HG02885 (cell line): Measurements from ENCODE around the gene LSS.
A peak's percentile ranks its signal among the peaks of the same experiment; 100 is the strongest.

Experiments
- ATAC-seq: cut with Tn5 transposase; IDR thresholded peaks from one replicate; pipeline ENCODE4 v1.9.1; 2021; ENCODE audit warnings: mild to moderate bottlenecking; ENCODE audit not compliant: unreplicated experiment, poor library complexity

Gene LSS

GRCh38 chr21:46228345-46229051 is at the start of gene LSS:
LSS (minus strand) TSS chr21:46228774; CDS start chr21:46228745, 29 bp downstream.
- peak; percentile 89 for ATAC-seq

DNA sequence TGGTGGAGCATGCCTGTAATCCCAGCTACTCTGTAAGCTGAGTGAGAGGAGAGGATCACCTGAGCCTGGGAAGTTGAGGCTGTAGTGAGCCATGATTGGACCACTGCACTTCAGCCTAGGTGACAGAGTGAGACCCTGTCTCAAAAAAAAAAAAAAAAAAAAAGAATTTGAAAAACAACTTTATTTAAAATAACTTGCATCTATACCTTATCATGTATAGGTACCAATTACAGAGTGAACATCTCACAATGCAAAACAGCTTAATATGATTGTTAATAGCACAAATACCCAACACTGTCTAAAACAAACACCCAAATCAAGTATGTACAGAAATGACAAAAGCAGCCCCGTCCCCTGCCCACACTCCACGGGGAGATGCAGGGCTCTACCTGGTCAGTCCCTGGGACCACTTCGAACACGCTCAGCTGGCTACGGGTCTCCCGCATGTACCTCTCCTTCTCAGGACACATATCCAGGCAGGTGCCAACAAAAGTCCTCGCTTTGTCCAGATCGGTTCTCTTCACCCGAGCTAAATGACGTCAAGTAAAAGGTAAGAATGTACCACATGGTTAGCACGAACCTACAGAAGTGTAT is 46.3 kb upstream of the LSS start:
- no peak for ATAC-seq

GRCh38 chr21:46273341-46273740 is 44.8 kb upstream of the LSS start:
- no peak for ATAC-seq

- no peak for ATAC-seq
These were observed 40.9 kb upstream of the LSS start for GRCh38 chr21:46269466-46269865.

GRCh38 chr21:46268371-46268770 is 39.8 kb upstream of the LSS start:
- no peak for ATAC-seq

- no peak for ATAC-seq
These were observed 38.4 kb upstream of the LSS start for GRCh38 chr21:46266946-46267345.

DNA sequence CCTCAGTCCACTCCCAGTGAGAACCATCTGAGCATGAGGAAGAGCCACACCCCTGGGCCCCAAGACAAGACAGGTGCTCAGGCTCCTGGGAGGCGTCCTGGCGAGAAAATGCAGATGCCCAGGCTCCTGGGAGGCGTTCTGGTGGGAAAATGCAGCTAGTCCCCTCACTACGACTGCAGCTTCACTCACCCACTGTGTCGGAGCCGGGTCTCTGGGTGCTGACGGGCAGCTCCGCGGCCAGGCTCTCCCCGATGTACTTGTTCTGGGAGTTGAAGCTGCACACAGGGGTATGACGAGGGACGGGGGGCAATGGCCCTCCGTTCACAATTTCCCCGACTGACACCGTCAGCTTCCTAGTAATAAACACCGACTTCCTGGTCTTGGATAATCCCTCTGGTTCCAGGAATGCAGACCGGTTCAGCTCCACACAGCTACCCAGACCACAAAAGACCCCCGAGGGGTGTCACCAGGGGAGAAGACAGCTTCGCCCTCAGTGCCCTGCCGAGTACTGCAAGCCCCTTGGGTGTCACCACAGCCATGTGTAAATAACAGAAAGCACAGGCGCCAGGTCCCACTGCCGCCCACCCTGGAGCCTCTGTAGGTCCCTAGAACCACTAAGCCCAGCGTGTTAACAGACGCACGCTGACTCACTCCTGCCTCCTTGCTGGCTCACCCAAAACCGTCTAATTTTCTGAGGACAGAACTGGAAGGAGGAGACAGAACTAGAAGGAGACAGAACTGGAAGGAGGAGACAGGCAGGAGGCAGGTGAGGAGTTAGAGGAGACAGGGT is 37.4 kb upstream of the LSS start:
- ATAC-seq = no peak

DNA sequence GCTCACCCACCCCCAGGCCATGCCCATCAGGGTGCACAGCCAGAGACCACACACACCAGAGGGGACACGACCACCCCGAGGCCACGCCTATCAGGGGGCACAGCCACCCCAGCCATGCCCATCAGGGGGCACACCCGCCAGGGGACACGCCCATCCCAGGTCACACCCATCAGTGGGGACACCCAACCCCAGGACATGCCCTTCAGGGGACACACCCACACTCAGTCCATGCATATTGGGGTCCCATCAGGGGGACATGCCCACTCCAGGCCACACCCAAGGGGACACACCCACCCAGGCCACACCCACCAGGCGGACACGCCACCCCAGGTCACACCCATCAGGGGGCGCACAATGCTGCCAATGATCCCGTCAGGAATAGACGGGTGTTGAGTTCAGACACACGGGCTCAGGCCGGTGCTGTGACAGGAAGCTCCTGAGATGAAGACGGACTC is 36.1 kb upstream of the LSS start:
- no peak for ATAC-seq

DNA sequence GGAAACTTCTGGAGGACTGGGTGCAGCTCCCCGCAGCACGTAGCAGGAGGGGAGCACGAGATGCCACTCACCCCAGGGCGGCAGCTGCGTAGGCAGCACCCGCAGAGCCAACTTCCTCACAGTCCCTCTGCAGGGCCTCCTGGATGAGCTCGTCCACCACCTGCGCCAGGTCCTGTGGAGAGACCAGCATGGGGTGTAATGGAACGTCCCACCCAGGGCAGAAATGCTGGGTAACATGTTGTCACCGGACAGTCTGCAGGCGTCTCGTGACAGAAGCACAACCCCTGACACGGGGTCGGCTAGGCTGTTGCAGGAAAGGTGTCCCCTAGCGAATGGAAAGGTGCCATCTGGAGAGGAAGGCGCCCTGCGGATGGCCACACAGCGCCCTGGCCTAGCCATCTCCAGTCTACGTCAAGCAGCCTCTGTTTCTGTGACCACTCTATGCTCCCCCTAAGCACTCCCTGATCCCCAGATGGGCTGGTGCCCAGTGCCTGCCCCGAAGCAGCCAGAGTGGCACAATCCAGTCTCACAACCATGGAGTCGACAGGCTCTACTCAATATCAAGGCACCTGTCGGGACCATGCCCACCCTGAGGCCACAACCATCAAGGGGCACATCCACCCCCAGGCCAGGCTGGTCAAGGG is 35.6 kb upstream of the LSS start:
- ATAC-seq = no peak

DNA sequence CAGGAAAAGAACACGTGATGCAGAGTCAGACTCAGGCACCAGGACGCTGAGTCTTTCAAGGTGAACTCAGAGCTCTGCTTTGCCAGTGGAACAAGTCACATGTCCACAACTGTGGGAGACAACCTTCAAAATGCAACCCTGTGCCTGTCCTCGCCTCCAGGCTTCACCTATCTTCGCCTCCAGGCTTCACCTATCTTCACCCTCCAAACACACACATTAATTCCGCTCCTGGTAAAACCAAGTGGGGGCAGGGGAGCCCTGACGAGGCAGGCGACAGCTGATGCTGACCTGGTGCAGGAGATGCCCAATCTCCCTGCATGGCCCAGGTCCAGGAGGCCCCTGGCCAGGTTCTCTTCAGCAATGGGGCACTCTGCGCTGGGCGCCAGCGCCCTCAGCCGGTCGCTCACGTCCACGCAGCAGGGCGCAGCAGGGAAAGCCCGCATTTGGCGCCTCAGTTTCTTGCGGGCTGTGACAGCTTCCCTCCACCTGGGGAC is 28.0 kb upstream of the LSS start:
- ATAC-seq = no peak

DNA sequence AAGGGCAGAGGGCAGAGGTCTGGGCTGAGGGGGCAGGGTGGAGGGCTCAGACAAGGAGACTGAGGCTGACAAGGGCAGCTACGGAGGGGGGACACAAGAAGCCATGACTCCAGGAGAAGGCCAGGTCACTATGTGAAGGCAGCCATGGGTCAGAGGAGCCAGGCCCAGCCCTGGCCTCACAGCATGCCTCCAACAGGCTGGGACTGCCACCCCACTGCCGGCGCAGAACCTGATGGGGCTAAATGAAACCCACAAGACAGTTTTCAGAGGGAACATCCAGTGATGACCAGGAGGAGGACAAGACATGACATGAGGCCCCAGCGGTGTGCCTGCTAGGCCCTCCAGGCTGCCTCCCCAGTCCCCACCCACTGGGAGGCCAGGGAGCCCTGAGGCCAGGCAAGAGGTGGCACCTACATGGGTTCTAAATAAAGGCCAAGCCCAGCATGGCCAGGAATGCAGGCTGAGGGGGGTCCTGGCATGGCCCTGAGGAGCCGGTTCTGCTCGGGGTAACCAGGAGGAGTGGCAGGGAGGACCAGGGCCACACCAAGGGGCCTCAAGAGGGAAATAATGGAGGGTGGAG is 27.3 kb upstream of the LSS start:
- ATAC-seq = no peak

- no peak for ATAC-seq
These were observed 26.6 kb upstream of the LSS start for GRCh38 chr21:46255166-46255565.

- ATAC-seq = no peak
These were observed 25.8 kb upstream of the LSS start for GRCh38 chr21:46254208-46254975.

DNA sequence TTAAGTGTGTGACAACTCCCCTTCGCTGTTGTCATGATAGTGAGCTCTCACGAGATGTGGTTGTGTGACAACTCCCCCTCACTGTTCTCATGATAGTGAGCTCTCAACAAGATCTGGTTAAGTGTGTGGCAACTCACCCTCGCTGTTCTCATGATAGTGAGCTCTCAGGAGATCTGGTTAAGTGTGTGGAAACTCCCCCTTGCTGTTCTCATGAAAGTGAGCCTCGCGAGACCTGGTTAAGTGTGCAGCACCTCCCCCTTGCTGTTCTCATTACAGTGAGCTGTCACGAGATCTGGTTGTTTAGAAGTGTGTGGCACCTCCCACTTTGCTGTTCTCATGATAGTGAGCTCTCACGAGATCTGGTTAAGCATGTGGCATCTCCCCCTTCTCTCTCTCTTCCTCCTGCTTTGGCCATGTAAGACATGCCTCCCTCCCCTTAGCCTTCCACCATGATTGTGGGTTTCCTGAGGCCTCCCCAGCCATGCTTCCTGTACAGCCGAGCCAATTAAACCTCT is 25.1 kb upstream of the LSS start:
- no peak for ATAC-seq

DNA sequence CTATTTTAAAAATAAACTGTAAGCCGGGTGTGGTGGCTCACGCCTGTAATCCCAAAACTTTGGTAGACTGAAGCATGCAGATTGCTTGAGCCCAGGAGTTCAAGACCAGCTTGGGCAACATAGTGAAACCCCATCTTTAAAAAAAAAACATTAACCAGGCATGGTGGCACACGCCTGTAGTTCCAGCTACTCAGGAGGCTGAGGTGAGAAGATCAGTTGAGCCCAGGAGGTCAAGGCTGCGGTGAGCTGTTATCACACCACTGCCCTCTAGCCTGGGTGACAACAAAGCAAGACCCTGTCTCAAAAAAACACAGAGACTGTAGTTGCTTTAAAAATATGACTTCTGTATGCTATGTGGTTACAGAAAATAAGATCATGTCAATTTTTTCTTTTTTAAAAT is 24.3 kb upstream of the LSS start:
- no peak for ATAC-seq

DNA sequence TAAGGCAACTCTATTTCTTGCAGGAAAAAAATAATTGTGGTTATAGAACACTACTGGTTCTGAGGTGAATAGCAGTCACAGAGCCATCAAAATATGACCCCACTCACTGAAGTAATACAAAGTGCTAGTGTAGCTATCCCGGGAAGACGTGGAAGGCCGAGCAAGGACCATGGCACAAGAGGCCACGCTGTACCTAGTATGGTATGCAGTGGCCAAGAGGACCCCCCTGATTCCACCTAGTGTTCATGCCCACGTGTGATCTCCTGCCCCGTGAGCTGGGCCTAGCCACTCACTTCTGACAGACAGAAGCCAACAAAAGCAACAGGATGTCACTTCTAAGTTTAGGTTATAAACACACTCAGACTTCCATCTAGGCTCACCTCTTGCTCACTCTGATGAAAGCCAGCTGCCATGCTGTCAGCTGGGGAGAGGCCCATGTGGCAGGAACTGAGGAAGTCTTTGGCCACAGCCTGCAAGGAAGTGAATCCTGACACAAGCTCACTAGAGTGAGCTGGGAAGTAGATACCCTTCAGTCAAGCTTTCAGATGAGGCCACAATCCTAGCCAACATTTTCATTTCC is 21.7 kb upstream of the LSS start:
- ATAC-seq = no peak

- no peak for ATAC-seq
These were observed 20.3 kb upstream of the LSS start for GRCh38 chr21:46248827-46249226.

GRCh38 chr21:46248422-46248782 is 19.8 kb upstream of the LSS start:
- ATAC-seq = no peak
